NCI-H1092 (cell line): ENCODE data around the gene C2orf81.
"Not testable (repeated sequence)": the region's sequence is repeated elsewhere in the genome, so short reads cannot be mapped to it uniquely, and the experiment has no call there.

Source experiments
- DNase-seq: peaks from one replicate; lab custom pipeline; 2025; lab: John Stamatoyannopoulos, UW

Gene C2orf81

DNA sequence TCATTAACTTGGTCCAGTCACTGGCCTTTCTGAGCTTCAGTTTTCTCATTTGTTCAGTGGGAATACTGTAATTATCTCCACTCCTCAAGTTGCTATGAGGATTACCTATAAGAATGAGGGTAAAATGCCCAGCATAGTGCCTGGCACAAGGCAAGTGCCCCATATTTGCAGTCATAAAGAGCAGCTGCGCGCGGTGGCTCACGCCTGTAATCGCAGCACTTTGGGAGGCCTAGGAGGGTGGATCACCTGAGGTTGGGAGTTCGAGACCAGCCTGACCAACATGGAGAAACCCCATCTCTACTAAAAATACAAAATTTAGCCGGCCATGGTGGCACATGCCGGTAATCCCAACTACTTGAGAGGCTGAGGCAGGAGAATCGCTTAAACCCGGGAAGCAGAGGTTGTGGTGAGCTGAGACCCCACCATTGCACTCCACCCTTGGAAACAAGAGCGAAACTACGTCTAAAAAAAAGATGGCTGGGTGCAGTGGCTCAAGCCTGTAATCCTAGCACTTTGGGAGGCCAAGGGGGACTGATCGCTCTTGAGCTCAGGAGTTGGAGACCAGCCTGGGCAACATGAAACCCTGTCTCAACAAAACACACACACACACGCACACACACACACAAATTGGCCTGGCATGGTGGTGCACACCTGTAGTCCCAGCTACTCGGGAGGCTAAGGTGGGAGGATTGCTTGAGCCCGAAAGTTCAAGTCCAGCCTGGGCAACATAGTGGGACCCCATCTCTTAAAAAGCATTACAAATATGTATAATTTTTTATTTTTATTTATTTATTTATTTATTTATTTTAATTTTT lies 21.3 kb upstream of the C2orf81 start:
- DNase-seq, result not testable (repeated sequence)

- DNase-seq, result no peak
Measured at GRCh38 chr2:74441690-74442482, 20.5 kb upstream of the C2orf81 start, which contains the start of gene RTKN. Gene RTKN (minus strand): TSS chr2:74441937. CDS start chr2:74441816, 121 bp downstream.

DNA sequence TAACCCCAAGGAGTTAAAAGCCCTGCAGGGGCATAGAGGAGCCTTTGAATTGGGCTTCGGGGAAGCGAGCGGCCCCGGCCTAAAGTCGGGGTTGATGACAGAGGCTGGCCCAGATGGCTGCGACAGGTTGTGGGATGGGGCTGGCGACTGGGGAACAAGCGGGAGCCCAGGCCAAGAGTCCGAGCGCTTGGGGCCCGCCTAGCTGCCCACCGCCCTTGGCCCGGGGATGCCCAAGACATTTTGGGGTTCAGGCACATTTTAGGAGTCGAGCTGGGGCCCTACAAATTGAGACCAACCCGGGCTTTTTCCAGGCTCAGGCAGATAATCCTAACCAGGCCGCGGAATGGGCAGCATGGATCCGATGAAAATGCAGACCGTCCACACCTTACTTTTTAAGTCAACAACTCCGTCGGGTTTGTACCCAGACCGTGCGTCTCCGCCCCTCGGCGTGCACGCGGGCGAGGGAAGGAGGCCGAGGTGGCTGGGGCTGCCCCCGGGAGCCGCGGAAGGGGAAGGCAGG lies 19.8 kb upstream of the C2orf81 start:
- no peak for DNase-seq

- DNase-seq, result peak; percentile 31
Measured at GRCh38 chr2:74440378-74441169, 19.2 kb upstream of the C2orf81 start.

DNA sequence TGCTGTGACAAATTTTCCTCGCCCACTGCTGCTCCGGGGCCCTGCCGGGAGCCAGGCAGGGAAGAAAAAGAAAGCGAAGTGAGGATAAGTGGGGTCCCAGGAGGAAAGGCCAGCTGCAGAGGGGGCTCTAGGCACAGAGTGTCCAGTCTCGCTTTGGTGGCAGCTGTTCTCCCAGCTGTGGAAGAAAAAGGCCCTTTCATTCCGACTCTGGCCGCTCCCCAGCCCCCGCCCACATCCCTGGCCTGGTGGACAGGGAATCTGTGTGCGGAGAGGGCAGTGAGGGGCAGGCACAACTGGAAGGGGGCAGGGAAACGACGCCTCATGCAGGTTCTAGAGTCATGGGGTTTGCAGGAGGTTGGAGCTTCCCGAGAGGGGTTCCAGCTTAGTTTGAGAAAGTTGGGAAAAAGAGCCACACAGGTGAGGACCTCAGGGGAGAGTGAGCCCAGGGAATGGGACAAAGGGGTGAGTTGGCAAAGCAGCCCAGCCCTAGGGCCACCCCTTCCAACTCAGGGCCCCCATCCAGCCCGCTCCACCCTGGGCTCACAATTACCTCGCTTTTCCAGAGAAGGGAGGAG lies 18.5 kb upstream of the C2orf81 start:
- DNase-seq, result no peak

- DNase-seq, result no peak
Measured at GRCh38 chr2:74439373-74439772, 18.0 kb upstream of the C2orf81 start.

GRCh38 chr2:74438248-74438647 lies 16.8 kb upstream of the C2orf81 start:
- DNase-seq, result no peak

DNA sequence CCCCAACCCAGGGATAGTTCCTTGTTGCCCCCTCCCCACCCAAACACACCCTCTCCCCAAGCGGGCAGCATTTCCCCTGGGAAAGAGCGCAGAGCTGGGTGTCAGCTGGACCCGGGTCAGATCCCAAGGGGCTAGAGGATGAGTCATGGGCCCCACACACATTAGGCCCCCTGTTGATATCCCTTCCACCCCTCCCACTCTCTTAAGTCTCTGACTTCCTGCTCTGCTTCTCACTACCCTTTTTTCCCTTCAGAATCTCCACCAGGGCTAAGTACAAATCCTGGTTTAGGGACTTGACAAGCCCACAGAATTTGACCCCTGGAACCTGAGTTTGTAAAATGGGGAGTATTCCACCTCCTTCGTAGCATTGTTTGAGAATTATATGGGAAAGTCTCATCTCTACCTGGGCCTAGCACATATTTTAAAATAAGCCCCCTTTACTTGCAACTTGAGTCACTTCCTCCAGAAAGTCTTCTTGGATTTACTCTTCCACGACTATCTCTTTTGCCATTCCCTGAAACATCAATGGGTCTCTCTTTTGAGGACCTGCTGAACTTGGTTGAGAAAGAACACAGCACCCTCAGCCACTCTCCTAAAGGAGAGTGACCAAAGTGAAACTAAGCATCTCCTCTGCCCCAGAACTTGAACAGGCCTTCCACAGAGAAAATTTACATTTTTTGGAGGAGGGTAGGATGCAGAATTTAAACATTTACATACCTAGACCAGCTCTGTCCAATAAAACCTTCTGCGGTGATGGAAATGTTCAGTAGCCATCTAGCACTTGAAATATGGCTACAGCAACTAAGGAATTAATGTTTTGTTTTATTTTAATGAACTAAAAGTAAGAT lies 15.7 kb upstream of the C2orf81 start:
- DNase-seq, result no peak

GRCh38 chr2:74436111-74436805 lies 14.8 kb upstream of the C2orf81 start:
- no peak for DNase-seq

DNA sequence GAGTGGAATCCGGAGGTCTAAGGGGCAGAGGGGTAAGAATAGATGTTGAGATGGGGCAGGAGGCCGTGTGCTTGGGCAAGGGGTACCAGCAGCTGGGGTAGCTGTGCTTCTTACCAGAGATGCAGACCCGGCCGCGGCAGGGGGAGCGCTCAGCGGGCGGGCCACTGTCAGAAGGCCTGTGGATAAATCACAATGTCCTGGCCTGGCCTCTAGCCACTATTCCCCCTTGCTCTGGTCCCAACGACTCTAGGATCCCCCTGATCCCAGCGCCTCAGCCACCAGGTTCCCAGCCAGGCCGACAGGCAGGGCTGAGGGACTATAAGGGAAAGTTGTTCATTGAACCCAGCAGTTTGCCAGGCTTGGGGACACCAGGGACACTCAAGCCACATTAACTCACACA lies 9.1 kb upstream of the C2orf81 start:
- no peak for DNase-seq

DNA sequence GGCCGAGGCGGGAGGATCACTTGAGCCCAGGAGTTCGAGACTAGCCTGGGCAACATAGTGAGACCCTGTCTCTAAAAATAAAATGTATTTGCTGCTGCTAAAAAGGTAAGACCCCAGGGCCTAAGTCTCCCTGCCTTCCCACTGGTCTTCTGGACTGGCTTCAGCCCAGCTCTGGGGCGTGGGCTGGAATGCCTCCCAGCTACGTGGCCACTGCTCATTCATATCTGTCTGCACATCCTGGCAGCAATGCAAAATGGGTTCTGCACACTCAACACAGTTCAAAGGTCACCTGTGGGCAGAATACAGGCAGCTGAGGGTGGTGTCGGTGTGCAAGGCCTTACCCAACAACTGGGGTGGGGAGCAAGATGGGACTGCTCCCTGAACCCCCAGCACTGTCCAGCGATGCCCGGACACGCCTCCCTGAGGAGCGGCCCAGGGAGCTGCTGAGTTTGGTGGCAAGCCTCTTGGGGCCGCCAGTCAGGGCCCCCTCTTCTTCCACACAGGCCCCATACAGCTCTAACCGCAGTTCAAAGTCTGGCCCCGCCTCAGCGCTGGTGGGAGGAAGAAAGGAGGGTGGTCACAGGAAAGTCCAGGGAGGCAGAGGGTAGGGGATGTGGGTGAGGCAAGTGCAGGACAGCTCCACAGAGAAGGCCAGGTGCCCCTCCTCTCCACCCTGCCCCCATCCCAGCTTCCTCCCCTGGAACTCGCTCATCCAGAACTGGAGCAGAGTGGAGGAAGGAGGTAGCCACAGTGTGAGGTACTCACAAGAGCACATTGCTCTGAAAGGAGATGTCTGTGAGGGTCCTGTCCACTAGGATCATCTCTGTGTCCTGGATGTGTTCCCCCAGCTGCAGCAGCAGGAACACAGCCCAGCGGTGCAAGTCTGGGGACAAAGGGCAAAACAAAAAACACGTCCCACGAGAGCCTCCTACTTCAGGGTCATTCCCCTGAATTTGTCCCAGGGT lies 8.3 kb upstream of the C2orf81 start:
- no peak for DNase-seq

DNA sequence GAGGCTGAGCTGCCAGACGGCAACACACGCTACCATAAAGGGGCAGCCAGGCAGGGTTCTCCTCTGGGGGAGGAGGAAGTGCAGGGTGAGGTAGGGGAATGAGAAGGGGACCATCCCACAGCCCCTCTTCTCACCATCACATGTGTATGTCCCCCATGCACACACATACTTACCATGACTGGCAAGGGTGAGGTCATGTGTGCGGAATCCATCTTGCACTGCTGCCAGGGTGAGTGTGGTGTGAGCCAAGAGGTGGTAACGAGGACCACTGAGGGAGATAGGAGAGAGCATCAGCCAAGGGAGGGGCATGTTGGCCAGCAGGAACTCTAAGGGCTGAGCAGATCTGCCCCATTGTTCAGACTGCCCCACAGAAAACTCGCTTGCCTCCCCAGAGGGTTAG lies 7.3 kb upstream of the C2orf81 start:
- DNase-seq, result no peak

DNA sequence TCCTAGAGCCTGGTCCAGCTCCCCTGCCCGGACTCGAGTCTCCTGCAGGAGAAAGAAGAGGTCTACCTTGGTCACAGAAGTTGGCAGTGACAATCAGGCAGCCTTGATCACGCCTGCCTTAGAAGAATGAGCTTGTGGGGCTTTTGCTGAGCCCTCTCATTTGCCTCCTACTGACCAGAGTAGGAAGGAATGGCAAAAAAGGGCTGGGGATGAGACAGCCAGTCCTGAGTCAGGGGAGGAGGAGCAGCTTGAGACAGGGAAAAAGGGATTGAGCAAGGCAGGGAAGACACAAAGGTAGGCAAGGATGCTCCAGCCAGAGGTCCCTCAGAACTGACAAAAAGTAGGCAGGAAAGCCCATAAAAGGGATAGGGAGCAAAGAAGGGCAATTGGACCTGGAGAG lies 6.1 kb upstream of the C2orf81 start:
- DNase-seq, result no peak

DNA sequence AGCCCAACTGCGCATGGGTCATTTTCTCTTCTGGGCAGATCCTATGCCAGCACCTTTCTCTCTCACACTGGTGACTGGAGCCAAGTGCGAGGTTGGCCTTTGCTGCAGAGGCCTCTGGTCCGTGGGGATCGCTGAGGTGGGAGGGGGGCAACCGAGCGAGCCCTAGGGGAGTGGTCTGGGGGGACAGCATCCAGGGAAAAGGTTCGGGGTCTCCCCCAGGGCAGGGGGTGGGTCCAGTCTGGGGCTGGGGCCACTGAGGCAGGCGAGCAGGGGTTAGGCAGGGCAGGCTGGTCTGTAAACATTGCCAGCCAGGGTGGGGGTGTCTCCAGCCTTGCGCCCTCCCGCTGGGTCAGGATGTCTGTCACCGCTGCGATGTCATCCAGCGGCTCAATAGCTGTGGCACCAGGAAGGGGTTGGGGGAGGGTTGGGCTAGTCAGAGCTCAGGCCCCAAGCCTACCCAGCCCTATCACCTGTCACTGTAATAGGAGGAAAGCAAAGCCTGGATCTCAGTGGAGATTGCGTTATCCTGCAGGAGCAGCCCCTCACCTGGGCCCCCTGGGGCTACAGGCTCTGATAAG lies 4.9 kb upstream of the C2orf81 start:
- no peak for DNase-seq

DNA sequence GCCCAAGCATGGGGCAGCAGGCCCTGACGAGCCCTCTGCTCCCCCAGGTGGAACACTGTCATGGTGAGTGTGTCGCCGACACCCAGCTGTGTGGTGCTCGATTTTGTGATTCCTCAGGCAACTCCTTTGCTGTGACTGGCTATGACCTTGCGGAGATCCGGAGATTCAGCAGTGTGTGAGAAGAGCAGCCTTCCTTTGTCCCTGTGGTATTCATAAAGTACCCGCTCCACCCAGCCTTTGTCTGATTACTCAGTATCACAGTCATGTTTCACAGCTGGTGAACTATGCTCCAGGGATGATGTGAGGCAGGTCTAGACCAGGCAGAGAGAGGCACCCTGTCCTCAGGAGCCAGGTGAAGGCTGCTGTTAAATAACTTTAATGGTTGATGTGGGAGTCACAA lies 4.1 kb upstream of the C2orf81 start:
- DNase-seq, result no peak

GRCh38 chr2:74424995-74425406 lies 3.6 kb upstream of the C2orf81 start:
- no peak for DNase-seq

GRCh38 chr2:74424139-74424992 lies 2.9 kb upstream of the C2orf81 start:
- no peak for DNase-seq
